ENCODE data around the gene UGT8. TPM values are rescaled to one million over a fixed set of nuclear protein-coding genes. Genes with fewer than 3 reads are reported as not detected.

Gene UGT8
- total RNA-seq, 2 donors from 2014 or later, result 42.8 to 54.0 TPM

GRCh38 chr4:114642173-114642780 is 43.7 kb downstream of the UGT8 start:
- H3K27me3 ChIP-seq, result no peaks in the 10 kb centered on the region
- no peak overlapping the region for H3K27ac ChIP-seq
- H3K4me1 ChIP-seq, result no peaks in the 10 kb centered on the region
- H3K4me3 ChIP-seq, result no peak overlapping the region
- intact Hi-C loops (cut with DNase I), result no loop called here
- no peaks in the 10 kb centered on the region for H3K36me3 ChIP-seq
- no peak overlapping the region for H3K9ac ChIP-seq (ENCODE audit: low read depth in 2 of 2, low read length in 2 of 2)
- TF ChIP-seq CTCF (IDR thresholded peaks at IDR 0.05), result no peak
- DNase-seq, result no peak
- H3K9me3 ChIP-seq, result no peaks in the 10 kb centered on the region

- Histone ChIP-seq H3K27me3 (no peaks in the 10 kb centered on the region), H3K4me1 (no peaks in the 10 kb centered on the region), H3K27ac (no peak overlapping the region), H3K4me3 (no peak overlapping the region), H3K36me3 (no peaks in the 10 kb centered on the region), H3K9me3 (no peaks in the 10 kb centered on the region), H3K9ac (ENCODE audit: low read depth in 2 of 2, low read length in 2 of 2) (no peak overlapping the region)
- TF ChIP-seq CTCF (IDR thresholded peaks at IDR 0.05), result no peak
- DNase-seq, result no peak
- intact Hi-C loops (cut with DNase I), result no loop called here
Observed at GRCh38 chr4:114649908-114650307, 51.3 kb downstream of the UGT8 start.

GRCh38 chr4:114653675-114654074 is 55.1 kb downstream of the UGT8 start:
- Histone ChIP-seq H3K36me3 (no peaks in the 10 kb centered on the region), H3K9me3 (no peaks in the 10 kb centered on the region), H3K4me3 (no peak overlapping the region), H3K27ac (no peak overlapping the region), H3K27me3 (no peaks in the 10 kb centered on the region), H3K9ac (ENCODE audit: low read depth in 2 of 2, low read length in 2 of 2) (no peak overlapping the region), H3K4me1 (no peaks in the 10 kb centered on the region)
- no peak for TF ChIP-seq CTCF (IDR thresholded peaks at IDR 0.05)
- intact Hi-C loops (cut with DNase I), result no loop called here
- DNase-seq, result no peak

GRCh38 chr4:114654592-114654991 is 56.0 kb downstream of the UGT8 start:
- TF ChIP-seq CTCF (IDR thresholded peaks at IDR 0.05), result no peak
- no peaks in the 10 kb centered on the region for H3K27me3 ChIP-seq
- H3K27ac ChIP-seq, result no peak overlapping the region
- no peak overlapping the region for H3K9ac ChIP-seq (ENCODE audit: low read depth in 2 of 2, low read length in 2 of 2)
- no peaks in the 10 kb centered on the region for H3K9me3 ChIP-seq
- intact Hi-C loops (cut with DNase I), result no loop called here
- no peak for DNase-seq
- no peaks in the 10 kb centered on the region for H3K36me3 ChIP-seq
- H3K4me3 ChIP-seq, result no peak overlapping the region
- no peaks in the 10 kb centered on the region for H3K4me1 ChIP-seq

GRCh38 chr4:114658179-114658578 is 59.6 kb downstream of the UGT8 start:
- intact Hi-C loops (cut with DNase I), result loop anchor here (5.0 kb wide), 2 partner anchors 146 to 271 kb away; no protein-coding TSS in a partner anchor
- H3K9me3 ChIP-seq, result no peaks in the 10 kb centered on the region
- no peaks in the 10 kb centered on the region for H3K36me3 ChIP-seq
- H3K4me1 ChIP-seq, result no peaks in the 10 kb centered on the region
- TF ChIP-seq CTCF (IDR thresholded peaks at IDR 0.05), result no peak
- H3K9ac ChIP-seq (ENCODE audit: low read depth in 2 of 2, low read length in 2 of 2), result no peak overlapping the region
- no peak overlapping the region for H3K4me3 ChIP-seq
- no peaks in the 10 kb centered on the region for H3K27me3 ChIP-seq
- no peak overlapping the region for H3K27ac ChIP-seq
- DNase-seq, result no peak

Measured in colonic mucosa (tissue), 4 donors.